HCT116 (cell line): ENCODE data around the gene YKT6. TPM values are rescaled to one million over a fixed set of nuclear protein-coding genes. Genes with fewer than 3 reads are reported as not detected.

Experiments
- ATAC-seq: fragments of 200-7000 bp; cut with Tn5 transposase; 2 replicates; pipeline ENCODE4 v1.9.1; 2020; ENCODE audit warnings: mild to moderate bottlenecking, moderate library complexity
- BruUV-seq: library from RNA; stranded (reverse); fragments of 400-500 nt; replicated peaks from 2 replicates; lab custom pipeline; 2021; lab: Mats Ljungman, UMichigan
- CTCF ChIA-PET: fragments of 300-600 bp; sonication (Branson Sonifier 250); formaldehyde crosslinking; loops from one replicate; lab custom pipeline; 2021; ENCODE audit warnings: antibody characterized with exemption; lab: Charles Lee
- POLR2A ChIA-PET: fragments of 300-600, 350-600 bp; sonication (Branson Sonifier 250); formaldehyde crosslinking; loops from one replicate; lab custom pipeline; 2021; ENCODE audit warnings: antibody characterized with exemption; lab: Charles Lee
- RAD21 ChIA-PET, 2 experiments: fragments of 300-600 bp; sonication (Branson Sonifier 250); formaldehyde crosslinking; loops; one replicate each; lab custom pipeline; 2023; ENCODE audit warnings: low total read pairs in 2 of 2; ENCODE audit not compliant: uncharacterized antibody in 2 of 2, unreplicated experiment in 2 of 2, low non-redundant PET in 1 of 2; lab: Charles Lee
- DNase-seq: peaks from one replicate; pipeline ENCODE4 v3.0.0-alpha.2; 2010; ENCODE audit warnings: low read depth, low spot score
- H2AFZ ChIP-seq: fragments of 200-600 bp; shearing (Covaris generic), sonication (generic); 2 replicates; pipeline ENCODE4 v1.6.1; 2017; ENCODE audit warnings: low read depth, mixed run types, mixed read lengths, antibody characterized with exemption, low read length; ENCODE audit not compliant: poor library complexity, severe bottlenecking
- H3K27ac ChIP-seq: 2 replicates; pipeline ENCODE4 v1.5.1; 2012; ENCODE audit warnings: low read depth, low read length
- H3K27me3 ChIP-seq: fragments of 200-600 bp; sonication (generic); 2 replicates; pipeline ENCODE4 v1.6.1; 2016; ENCODE audit warnings: mixed run types, low read length, mixed read lengths; ENCODE audit not compliant: insufficient read depth
- H3K36me3 ChIP-seq, 2 experiments: fragments of 200-500 bp in 1 of 2; fragments of 200-600 bp in 1 of 2; sonication (Bioruptor generic) in 1 of 2; sonication (generic) in 1 of 2; 2 replicates each; pipeline versions ENCODE4 v1.5.1 to v1.6.1; 2014 to 2016; ENCODE audit warnings: low read length in 2 of 2, inconsistent platforms in 1 of 2, mixed read lengths in 1 of 2, mixed run types in 1 of 2; ENCODE audit not compliant: insufficient read depth in 2 of 2, control insufficient read depth in 1 of 2
- H3K4me1 ChIP-seq, 2 experiments: fragments of 200-600 bp in 1 of 2; sonication (generic) in 1 of 2; 2 replicates each; pipeline versions ENCODE4 v1.5.1 to v1.6.1; 2012 to 2017; ENCODE audit warnings: low read length in 2 of 2, inconsistent platforms in 1 of 2, mild to moderate bottlenecking in 1 of 2, mixed read lengths in 1 of 2, mixed run types in 1 of 2, moderate library complexity in 1 of 2; ENCODE audit not compliant: insufficient read depth in 2 of 2, control insufficient read depth in 1 of 2
- H3K4me2 ChIP-seq: fragments of 200-600 bp; sonication (generic); 2 replicates; pipeline ENCODE4 v1.6.1; 2017; ENCODE audit warnings: mixed run types, low read length, mixed read lengths
- H3K4me3 ChIP-seq, 2 experiments: fragments of 200-600 bp in 1 of 2; sonication (generic) in 1 of 2; replicated peaks in 1 of 2; 2 replicates each; pipeline ENCODE4 v1.5.1; 2011 to 2016; ENCODE audit warnings: low read length in 2 of 2, control low read depth in 1 of 2, low read depth in 1 of 2, mild to moderate bottlenecking in 1 of 2, mixed read lengths in 1 of 2, mixed run types in 1 of 2
- H3K79me2 ChIP-seq: fragments of 200-600 bp; sonication (generic); 2 replicates; pipeline ENCODE4 v1.6.1; 2017; ENCODE audit warnings: mild to moderate bottlenecking, mixed run types, low read length, moderate library complexity, mixed read lengths; ENCODE audit not compliant: insufficient read depth
- H3K9ac ChIP-seq: fragments of 200-600 bp; sonication (generic); 2 replicates; pipeline ENCODE4 v1.6.1; 2016; ENCODE audit warnings: low read length, mixed read lengths
- H3K9me2 ChIP-seq: fragments of 200-600 bp; sonication (generic), shearing (Covaris generic); 2 replicates; pipeline ENCODE4 v1.6.1; 2017; ENCODE audit warnings: mixed run types, mild to moderate bottlenecking, moderate library complexity; ENCODE audit not compliant: insufficient read depth
- H3K9me3 ChIP-seq, 2 experiments: fragments of 200-500 bp in 1 of 2; fragments of 200-600 bp in 1 of 2; sonication (Bioruptor generic) in 1 of 2; sonication (generic) in 1 of 2; 2 replicates each; pipeline ENCODE4 v1.6.1; 2014 to 2017; ENCODE audit warnings: low read length in 2 of 2, mixed read lengths in 2 of 2, inconsistent platforms in 1 of 2, low read depth in 1 of 2, mild to moderate bottlenecking in 1 of 2, mixed run types in 1 of 2, moderate library complexity in 1 of 2; ENCODE audit not compliant: control insufficient read depth in 1 of 2, insufficient read depth in 1 of 2
- H4K20me1 ChIP-seq: fragments of 200-600 bp; sonication (generic), shearing (Covaris generic); 2 replicates; pipeline ENCODE4 v1.6.1; 2017; ENCODE audit warnings: mixed run types, mild to moderate bottlenecking, moderate library complexity; ENCODE audit not compliant: insufficient read depth
- CBX3 ChIP-seq: IDR thresholded peaks from 2 replicates; pipeline ENCODE4 v1.6.1; 2012; ENCODE audit warnings: low read depth
- CEBPB ChIP-seq: IDR thresholded peaks from 2 replicates; pipeline ENCODE4 v1.6.1; 2012; ENCODE audit warnings: low read depth
- EGR1 ChIP-seq: IDR thresholded peaks from 2 replicates; pipeline ENCODE4 v1.6.1; 2012; ENCODE audit warnings: low read depth
- ELF1 ChIP-seq: IDR thresholded peaks from 2 replicates; pipeline ENCODE4 v1.6.1; 2012; ENCODE audit warnings: low read depth, borderline replicate concordance
- EZH2phosphoT487 ChIP-seq: fragments of 200-600 bp; IDR thresholded peaks from 2 replicates; pipeline ENCODE4 v1.6.1; 2018; ENCODE audit warnings: antibody characterized with exemption, borderline replicate concordance
- JUND ChIP-seq: IDR thresholded peaks from 2 replicates; pipeline ENCODE4 v1.6.1; 2012
- POLR2A ChIP-seq: IDR thresholded peaks from 2 replicates; pipeline ENCODE4 v1.7.0; 2011; ENCODE audit warnings: borderline replicate concordance; ENCODE audit not compliant: insufficient read depth, insufficient read length; ENCODE audit errors: extremely low read depth
- POLR2AphosphoS5 ChIP-seq: IDR thresholded peaks from 2 replicates; pipeline ENCODE4 v1.6.1; 2011; ENCODE audit warnings: mild to moderate bottlenecking, low read depth, low read length, moderate library complexity
- RAD21 ChIP-seq: IDR thresholded peaks from 2 replicates; pipeline ENCODE4 v1.6.1; 2012; ENCODE audit warnings: low read depth, mild to moderate bottlenecking
- SIN3A ChIP-seq: IDR thresholded peaks from 2 replicates; pipeline ENCODE4 v1.6.1; 2012; ENCODE audit warnings: low read depth
- SP1 ChIP-seq: IDR thresholded peaks from 2 replicates; pipeline ENCODE4 v1.6.1; 2012; ENCODE audit warnings: low read depth
- SRF ChIP-seq: IDR thresholded peaks from 2 replicates; pipeline ENCODE4 v1.6.1; 2012; ENCODE audit warnings: low read depth
- TCF7L2 ChIP-seq: IDR thresholded peaks from 2 replicates; pipeline ENCODE4 v1.7.0; 2011; ENCODE audit warnings: borderline replicate concordance, inconsistent platforms; ENCODE audit not compliant: insufficient read depth, insufficient read length; ENCODE audit errors: extremely low read depth
- YY1 ChIP-seq: IDR thresholded peaks from 2 replicates; pipeline ENCODE4 v1.6.1; 2011; ENCODE audit warnings: low read length, low read depth, moderate library complexity, mild to moderate bottlenecking; ENCODE audit not compliant: insufficient replicate concordance; ENCODE audit errors: extremely low read depth
- ZFX ChIP-seq: fragments of 450-650 bp; IDR thresholded peaks from 2 replicates; pipeline ENCODE4 v1.6.1; 2017
- intact Hi-C: fragments of 100-400 bp; cut with micrococcal nuclease; formaldehyde crosslinking; loops from 2 replicates; pipeline ENCODE4 v1.10.0; 2022
- total RNA-seq: library from RNA; stranded (reverse); gene quantifications from one replicate; pipeline ENCODE4 v1.2.1, GENCODE V29; 2021; ENCODE audit not compliant: unreplicated experiment
- TF ChIP-seq, protein P1 (sequence below): IDR thresholded peaks from 2 replicates; pipeline ENCODE4 v1.6.1; 2011; ENCODE audit warnings: mild to moderate bottlenecking, low read length, moderate library complexity; ENCODE audit not compliant: insufficient replicate concordance; ENCODE audit errors: extremely low read depth
- TF ChIP-seq, protein P2 (sequence below), 3 experiments: fragments of 200-600 bp in 1 of 3; sonication (generic) in 1 of 3; IDR thresholded peaks in 2 of 3; conservative IDR thresholded peaks in 1 of 3; 2 replicates each; pipeline ENCODE4 v1.5.1; 2012 to 2017; ENCODE audit warnings: low read depth in 2 of 3, low read length in 2 of 3, antibody characterized with exemption in 1 of 3, borderline replicate concordance in 1 of 3, control low read depth in 1 of 3, mild to moderate bottlenecking in 1 of 3, mixed read lengths in 1 of 3, mixed run types in 1 of 3, moderate library complexity in 1 of 3; ENCODE audit not compliant: insufficient read depth in 1 of 3
- TF ChIP-seq, protein P3 (sequence below): IDR thresholded peaks from 2 replicates; pipeline ENCODE4 v1.6.1; 2012; ENCODE audit warnings: low read depth
- TF ChIP-seq, protein P4 (sequence below): IDR thresholded peaks from 2 replicates; pipeline ENCODE4 v1.6.1; 2012
- TF ChIP-seq, protein P5 (sequence below): IDR thresholded peaks from 2 replicates; pipeline ENCODE4 v1.6.1; 2012

The YKT6 gene
- total RNA-seq, 1 experiment from 2014 or later = 84.8 TPM

DNA sequence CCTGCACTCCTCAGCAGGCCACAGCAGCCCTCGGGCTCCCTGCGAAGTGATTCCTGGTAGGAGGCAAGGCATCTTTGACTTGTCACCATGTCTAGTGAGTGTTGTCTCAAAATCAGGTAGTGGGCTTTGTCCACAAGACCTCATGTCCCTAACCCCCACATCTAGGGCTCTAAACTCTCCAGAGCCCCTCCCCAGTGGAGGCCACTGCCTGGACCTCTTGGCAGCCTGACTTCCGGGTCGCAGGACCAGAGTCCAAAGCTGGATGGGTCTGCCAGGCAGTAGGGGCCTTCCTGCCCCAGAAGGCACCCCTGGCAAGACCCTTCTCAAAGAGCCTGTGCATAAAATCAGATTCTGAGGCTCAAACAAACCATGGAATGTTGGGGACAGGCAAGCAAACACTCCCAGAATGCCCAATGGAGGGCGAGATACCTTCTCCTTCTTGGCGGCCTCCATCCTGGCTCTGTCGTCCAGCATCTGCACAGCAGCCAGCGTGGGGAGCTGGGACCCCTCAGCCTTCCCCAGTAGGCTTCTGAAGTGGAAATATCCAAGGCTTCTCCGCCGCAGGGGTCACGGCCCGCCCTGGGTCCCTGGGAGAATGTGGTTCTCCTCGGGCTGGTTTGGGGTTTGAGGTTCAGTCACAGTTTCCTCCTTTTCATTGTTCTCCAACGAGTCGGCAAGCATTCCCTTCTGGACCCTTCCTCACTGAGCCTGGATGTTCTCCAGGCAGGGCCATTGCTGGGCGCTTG lies 12.1 kb upstream of the YKT6 start:
- Histone ChIP-seq H3K9me2 (no peaks in the 10 kb centered on the region), H3K9me3 (no peaks in the 10 kb centered on the region), H3K9ac (no peak overlapping the region), H4K20me1 (no peaks in the 10 kb centered on the region), H3K4me1 (peaks cover 15 to 20% of the 10 kb centered on the region in 2 experiments), H3K4me3 (no peak overlapping the region), H3K27ac (no peak overlapping the region), H3K79me2 (no peaks in the 10 kb centered on the region), H3K4me2 (no peak overlapping the region), H2AFZ (no peak overlapping the region), H3K27me3 (no peaks in the 10 kb centered on the region), H3K36me3 (no peaks in the 10 kb centered on the region)
- no peak for ATAC-seq
- no TSS peak for BruUV-seq
- ChIA-PET RAD21 (no interaction called here), CTCF (no interaction called here), POLR2A (no interaction called here)
- DNase-seq = no peak
- intact Hi-C loops = no loop called here
- TF ChIP-seq, protein P1, sequence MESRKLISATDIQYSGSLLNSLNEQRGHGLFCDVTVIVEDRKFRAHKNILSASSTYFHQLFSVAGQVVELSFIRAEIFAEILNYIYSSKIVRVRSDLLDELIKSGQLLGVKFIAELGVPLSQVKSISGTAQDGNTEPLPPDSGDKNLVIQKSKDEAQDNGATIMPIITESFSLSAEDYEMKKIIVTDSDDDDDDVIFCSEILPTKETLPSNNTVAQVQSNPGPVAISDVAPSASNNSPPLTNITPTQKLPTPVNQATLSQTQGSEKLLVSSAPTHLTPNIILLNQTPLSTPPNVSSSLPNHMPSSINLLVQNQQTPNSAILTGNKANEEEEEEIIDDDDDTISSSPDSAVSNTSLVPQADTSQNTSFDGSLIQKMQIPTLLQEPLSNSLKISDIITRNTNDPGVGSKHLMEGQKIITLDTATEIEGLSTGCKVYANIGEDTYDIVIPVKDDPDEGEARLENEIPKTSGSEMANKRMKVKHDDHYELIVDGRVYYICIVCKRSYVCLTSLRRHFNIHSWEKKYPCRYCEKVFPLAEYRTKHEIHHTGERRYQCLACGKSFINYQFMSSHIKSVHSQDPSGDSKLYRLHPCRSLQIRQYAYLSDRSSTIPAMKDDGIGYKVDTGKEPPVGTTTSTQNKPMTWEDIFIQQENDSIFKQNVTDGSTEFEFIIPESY = no peak
- TF ChIP-seq, protein P2, sequence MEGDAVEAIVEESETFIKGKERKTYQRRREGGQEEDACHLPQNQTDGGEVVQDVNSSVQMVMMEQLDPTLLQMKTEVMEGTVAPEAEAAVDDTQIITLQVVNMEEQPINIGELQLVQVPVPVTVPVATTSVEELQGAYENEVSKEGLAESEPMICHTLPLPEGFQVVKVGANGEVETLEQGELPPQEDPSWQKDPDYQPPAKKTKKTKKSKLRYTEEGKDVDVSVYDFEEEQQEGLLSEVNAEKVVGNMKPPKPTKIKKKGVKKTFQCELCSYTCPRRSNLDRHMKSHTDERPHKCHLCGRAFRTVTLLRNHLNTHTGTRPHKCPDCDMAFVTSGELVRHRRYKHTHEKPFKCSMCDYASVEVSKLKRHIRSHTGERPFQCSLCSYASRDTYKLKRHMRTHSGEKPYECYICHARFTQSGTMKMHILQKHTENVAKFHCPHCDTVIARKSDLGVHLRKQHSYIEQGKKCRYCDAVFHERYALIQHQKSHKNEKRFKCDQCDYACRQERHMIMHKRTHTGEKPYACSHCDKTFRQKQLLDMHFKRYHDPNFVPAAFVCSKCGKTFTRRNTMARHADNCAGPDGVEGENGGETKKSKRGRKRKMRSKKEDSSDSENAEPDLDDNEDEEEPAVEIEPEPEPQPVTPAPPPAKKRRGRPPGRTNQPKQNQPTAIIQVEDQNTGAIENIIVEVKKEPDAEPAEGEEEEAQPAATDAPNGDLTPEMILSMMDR (IDR thresholded peaks at IDR 0.05 in 2 of 3, conservative IDR thresholded peaks at IDR 0.05 in 1 of 3; ENCODE audit: borderline replicate concordance in 1 of 3, insufficient read depth in 1 of 3, low read depth in 2 of 3, low read length in 2 of 3) = no peak
- no peak for TF ChIP-seq YY1
- TF ChIP-seq ELF1 = no peak
- TF ChIP-seq CBX3 = no peak
- no peak for TF ChIP-seq POLR2A
- TF ChIP-seq TCF7L2 = no peak
- TF ChIP-seq, protein P3, sequence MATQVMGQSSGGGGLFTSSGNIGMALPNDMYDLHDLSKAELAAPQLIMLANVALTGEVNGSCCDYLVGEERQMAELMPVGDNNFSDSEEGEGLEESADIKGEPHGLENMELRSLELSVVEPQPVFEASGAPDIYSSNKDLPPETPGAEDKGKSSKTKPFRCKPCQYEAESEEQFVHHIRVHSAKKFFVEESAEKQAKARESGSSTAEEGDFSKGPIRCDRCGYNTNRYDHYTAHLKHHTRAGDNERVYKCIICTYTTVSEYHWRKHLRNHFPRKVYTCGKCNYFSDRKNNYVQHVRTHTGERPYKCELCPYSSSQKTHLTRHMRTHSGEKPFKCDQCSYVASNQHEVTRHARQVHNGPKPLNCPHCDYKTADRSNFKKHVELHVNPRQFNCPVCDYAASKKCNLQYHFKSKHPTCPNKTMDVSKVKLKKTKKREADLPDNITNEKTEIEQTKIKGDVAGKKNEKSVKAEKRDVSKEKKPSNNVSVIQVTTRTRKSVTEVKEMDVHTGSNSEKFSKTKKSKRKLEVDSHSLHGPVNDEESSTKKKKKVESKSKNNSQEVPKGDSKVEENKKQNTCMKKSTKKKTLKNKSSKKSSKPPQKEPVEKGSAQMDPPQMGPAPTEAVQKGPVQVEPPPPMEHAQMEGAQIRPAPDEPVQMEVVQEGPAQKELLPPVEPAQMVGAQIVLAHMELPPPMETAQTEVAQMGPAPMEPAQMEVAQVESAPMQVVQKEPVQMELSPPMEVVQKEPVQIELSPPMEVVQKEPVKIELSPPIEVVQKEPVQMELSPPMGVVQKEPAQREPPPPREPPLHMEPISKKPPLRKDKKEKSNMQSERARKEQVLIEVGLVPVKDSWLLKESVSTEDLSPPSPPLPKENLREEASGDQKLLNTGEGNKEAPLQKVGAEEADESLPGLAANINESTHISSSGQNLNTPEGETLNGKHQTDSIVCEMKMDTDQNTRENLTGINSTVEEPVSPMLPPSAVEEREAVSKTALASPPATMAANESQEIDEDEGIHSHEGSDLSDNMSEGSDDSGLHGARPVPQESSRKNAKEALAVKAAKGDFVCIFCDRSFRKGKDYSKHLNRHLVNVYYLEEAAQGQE = no peak
- no peak for TF ChIP-seq EGR1
- no peak for TF ChIP-seq JUND
- TF ChIP-seq SRF = no peak
- TF ChIP-seq, protein P4, sequence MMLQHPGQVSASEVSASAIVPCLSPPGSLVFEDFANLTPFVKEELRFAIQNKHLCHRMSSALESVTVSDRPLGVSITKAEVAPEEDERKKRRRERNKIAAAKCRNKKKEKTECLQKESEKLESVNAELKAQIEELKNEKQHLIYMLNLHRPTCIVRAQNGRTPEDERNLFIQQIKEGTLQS = no peak
- TF ChIP-seq EZH2phosphoT487 = no peak
- TF ChIP-seq ZFX = no peak
- TF ChIP-seq CEBPB = no peak
- TF ChIP-seq POLR2AphosphoS5 = no peak
- no peak for TF ChIP-seq SP1
- TF ChIP-seq RAD21 = no peak
- TF ChIP-seq, protein P5, sequence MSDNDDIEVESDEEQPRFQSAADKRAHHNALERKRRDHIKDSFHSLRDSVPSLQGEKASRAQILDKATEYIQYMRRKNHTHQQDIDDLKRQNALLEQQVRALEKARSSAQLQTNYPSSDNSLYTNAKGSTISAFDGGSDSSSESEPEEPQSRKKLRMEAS = no peak
- TF ChIP-seq SIN3A = no peak
